HG02852 (cell line): ENCODE measurements around the gene CHEK2.
A peak's percentile ranks its signal among the peaks of the same experiment; 100 is the strongest.
"Not testable (repeated sequence)": the region's sequence is repeated elsewhere in the genome, so short reads cannot be mapped to it uniquely, and the experiment has no call there.

Experiments
- ATAC-seq: cut with Tn5 transposase; IDR thresholded peaks from one replicate; pipeline ENCODE4 v1.9.1; 2021; ENCODE audit warnings: mild to moderate bottlenecking, moderate library complexity; ENCODE audit not compliant: unreplicated experiment

CHEK2 gene

DNA sequence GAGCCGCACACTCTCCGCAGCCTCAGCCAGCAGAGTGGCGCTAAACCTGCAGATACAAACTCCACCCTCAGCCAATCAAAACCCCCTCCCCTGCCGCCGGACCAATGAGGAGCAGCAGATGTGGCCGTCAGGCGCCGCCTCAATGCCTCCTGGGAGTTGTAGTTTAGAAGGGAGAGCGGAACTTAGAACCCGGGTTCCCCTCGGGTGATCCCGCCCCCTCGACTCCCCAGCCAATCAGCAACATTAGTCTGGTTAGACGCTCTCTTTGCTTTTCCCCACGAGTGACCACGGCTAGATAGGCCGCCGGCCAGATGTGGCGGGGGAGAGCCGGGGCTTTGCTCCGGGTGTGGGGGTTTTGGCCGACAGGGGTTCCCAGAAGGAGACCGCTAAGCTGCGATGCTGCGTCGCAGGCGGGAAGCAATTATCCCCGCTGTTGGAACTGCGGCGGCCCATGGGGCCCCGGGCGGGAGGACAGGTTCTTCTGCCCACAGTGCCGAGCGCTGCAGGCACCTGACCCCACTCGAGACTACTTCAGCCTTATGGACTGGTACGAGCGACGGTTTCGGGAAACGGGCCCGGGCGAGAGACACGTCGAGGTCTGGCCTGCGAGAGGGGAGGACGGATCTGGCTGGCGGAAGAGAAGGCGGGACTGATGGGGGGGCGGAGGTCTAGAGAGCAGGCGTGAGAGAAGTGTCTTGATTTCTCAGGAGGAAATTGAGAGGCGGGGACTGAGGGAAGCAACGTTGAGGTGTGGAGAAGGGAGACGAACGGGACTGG lies at the start of gene CHEK2, which contains the start of gene HSCB:
Gene CHEK2 (minus strand): TSS at position 36 of the 777 bp plus-strand sequence. CDS start 7,099 bp downstream, outside the sequence.
Gene HSCB (plus strand): TSS at position 255 of the 777 bp plus-strand sequence. CDS start 57 bp downstream, at position 312.
- peak; percentile 89 for ATAC-seq

DNA sequence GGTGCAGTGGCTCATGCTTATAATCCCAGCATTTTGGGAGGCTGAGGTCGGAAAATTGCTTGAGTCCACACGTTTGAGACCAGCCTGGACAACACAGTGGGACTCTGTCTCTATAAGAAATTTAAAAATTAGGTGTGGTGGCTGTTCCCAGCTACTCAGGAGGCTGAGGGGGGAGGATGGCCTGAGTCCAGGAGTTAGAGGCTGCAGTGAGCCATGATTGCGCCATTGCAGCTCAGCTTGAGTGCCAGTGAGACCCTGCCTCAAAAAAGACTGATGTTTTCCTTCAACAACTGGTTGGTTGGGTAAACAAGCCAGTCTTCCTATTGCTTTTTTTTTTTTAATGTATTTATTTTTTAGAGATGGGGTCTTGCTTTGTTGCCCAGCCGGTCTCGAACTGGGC lies 49.5 kb upstream of the CHEK2 start:
- no peak for ATAC-seq

GRCh38 chr22:28788601-28789000 lies 47.0 kb upstream of the CHEK2 start:
- no peak for ATAC-seq

- no peak for ATAC-seq
Observed at GRCh38 chr22:28783786-28784671, 42.4 kb upstream of the CHEK2 start.

GRCh38 chr22:28780296-28780695 lies 38.7 kb upstream of the CHEK2 start:
- no peak for ATAC-seq

DNA sequence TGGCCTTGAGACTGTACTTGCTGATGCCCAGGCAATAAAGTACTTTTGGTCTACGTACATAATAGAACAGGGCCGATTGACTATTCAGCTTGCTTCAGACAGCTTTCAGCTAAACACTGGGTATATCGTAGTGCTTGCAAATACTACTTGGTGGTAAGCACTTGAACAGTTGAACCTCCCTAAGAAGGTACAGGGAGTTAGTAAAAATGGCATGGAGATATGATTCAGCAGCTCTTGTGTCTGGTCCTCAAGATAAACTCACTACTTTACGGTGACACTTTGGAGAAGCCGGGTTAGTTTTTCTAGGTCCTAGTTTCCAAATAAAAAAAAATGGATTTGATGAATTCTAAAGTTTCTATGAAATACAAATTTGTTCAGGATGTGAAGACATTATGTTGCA lies 38.2 kb upstream of the CHEK2 start:
- no peak for ATAC-seq

DNA sequence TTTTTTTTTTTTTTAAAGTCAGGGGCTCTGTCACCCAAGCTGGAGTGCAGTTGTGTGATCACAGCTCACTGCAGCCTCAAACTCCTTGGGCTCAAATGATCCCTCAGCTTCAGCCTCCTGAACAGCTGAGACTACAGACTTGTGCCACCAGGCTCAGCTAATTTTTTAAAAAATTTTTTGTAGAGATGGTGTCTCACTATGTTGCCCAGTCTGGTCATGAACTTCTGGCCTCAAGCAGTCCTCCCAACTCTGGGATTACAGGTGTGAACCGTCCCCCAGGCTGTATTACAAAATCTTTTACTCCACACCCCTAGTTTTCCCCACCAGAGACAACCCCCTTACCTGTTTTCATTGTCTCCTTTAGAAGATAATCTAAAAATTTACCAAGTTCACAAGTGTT lies 32.8 kb upstream of the CHEK2 start:
- ATAC-seq: no peak

- peak; percentile 10 for ATAC-seq
Observed at GRCh38 chr22:28773461-28773867, 31.8 kb upstream of the CHEK2 start.

GRCh38 chr22:28772633-28773460 lies 31.2 kb upstream of the CHEK2 start, which contains the start of gene CCDC117:
Gene CCDC117 (plus strand): TSS chr22:28772695. CDS start chr22:28772850, 155 bp downstream.
- peak; percentile 91 for ATAC-seq

DNA sequence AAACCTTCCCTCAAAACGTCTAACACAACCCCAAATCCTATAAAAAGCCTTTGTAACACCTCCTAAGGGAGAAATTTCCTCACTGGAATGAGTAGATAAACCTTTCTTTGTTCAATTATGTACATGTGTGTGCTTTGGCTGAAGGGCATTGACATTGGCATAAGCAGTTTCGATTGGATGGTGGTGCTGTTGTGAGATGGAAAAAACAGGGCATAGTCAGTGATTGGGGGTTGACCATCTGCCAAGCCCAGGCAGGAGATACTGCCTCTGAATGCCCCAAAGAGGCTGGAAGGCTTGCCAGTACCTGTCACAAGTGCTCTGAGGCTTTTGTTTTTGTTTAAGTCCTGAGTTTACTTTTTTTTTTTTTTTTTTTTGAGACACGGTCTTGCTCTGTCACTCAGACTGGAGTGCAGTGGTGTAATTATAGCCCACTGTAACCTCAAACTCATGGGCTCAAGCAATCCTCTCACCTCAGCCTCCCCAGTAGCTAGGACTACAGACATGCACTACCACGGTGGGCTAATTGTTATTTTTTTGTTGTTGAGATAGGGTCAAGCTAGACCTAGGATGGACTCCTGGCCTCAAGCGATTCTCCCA lies 29.7 kb upstream of the CHEK2 start:
- ATAC-seq: no peak

DNA sequence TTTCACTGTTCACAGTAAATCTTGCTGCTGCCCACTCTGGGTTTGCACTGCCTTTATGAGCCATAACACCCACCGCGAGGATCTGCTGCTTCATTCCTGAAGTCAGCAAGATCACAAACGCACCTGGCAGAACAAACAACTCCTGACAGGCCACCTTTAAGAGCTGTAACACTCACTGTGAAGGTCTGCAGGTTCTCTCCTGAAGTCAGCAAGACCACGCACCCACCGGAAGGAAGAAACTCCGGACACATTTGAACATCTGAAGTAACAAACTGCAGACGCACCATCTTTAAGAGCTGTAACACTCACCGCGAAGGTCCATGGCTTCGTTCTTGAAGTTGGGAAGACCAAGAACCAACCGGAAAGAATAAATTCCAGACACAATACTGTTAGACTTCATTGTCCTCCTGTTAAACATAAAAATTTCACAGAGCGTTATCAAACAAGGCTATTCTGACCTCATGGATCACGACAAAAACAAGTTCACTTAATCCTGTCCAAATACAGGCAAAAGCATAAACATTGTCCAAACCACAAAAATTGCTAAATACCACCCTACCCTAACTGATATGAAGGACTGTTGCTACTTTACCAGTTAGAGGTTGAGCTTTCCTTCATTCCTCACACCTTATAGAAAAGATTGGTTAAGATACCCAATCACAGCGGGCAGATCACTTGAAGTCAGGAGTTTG lies 27.9 kb upstream of the CHEK2 start:
- no peak for ATAC-seq

- no peak for ATAC-seq
Observed at GRCh38 chr22:28768701-28769393, 27.2 kb upstream of the CHEK2 start.

DNA sequence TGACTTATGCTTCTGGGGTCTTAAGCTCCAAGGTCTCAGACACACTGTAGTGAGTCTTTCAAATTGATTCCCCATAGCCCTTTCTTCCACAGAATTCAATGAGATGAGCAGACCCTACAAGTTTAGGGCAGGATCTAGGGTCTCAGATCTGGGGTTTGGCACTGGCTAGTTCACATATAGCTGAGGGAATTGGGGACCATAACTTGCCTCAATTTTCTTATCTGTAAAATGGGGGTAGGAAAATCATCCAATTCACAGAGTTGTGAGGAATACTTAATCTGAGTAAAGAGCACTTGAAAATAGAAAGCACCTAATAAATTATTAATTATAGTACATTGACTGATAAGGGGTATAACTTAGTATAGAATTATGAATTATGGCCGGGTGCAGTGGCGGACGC lies 25.0 kb upstream of the CHEK2 start:
- no peak for ATAC-seq

- not testable (repeated sequence) for ATAC-seq
Observed at GRCh38 chr22:28762000-28762399, 20.4 kb upstream of the CHEK2 start.

GRCh38 chr22:28761449-28761755 lies 19.8 kb upstream of the CHEK2 start:
- ATAC-seq: no peak

DNA sequence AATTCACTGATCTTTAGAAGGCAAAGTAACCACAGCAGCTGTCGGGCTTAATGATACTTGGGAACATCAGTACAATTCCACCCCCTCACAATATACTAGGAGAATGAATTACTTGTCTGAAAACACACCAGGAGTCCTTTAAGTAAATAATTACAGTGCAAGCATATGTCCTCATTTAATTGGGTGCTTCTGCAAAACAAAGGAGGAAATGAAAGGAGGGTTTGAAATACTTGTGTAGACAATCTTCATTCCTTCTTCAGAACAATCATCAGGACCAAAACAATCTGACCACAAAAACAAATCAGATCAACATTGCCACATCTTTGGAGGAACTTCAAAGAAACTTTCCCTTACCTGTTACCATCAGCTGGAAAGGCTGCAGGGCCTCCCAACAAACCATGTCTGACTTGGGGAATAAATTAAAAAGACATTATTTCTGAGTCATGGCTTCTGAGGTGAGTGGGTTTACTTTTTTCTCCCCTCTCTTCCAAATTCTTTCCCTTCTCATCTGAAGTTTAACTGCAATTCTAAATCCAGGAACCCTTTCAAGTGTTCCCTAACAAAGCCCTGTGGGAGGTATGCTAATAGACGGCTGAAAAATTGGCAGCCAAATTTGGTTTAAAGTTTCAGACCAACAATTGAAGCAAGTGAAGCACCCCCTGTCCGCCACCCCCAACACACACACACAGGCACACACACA lies 18.4 kb upstream of the CHEK2 start:
- ATAC-seq: no peak

GRCh38 chr22:28754512-28754911 lies 12.9 kb upstream of the CHEK2 start:
- not testable (repeated sequence) for ATAC-seq

- no peak for ATAC-seq
Observed at GRCh38 chr22:28750471-28750881, 8.9 kb upstream of the CHEK2 start.

DNA sequence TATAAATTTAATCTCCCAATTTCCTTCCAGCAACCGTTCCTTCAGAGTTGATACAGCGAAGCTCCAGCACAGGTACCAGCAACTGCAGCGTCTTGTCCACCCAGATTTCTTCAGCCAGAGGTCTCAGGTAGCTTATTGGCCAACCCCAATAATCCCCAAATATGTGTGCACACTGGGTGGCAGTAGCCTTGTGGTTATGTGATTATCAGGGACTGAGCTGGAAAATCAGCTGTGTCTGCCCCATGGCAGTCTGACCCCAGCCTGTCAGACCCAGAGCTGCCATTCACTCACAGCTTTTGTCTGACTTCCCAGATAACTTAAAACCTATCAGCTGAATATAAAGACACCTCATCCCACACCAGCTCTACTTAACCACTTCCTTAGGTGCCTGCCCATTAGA lies 2.2 kb upstream of the CHEK2 start:
- no peak for ATAC-seq
